ENCODE data around the gene RGS12.
"Not testable (repeated sequence)": the region's sequence is repeated elsewhere in the genome, so short reads cannot be mapped to it uniquely, and the experiment has no call there.

Gene RGS12

DNA sequence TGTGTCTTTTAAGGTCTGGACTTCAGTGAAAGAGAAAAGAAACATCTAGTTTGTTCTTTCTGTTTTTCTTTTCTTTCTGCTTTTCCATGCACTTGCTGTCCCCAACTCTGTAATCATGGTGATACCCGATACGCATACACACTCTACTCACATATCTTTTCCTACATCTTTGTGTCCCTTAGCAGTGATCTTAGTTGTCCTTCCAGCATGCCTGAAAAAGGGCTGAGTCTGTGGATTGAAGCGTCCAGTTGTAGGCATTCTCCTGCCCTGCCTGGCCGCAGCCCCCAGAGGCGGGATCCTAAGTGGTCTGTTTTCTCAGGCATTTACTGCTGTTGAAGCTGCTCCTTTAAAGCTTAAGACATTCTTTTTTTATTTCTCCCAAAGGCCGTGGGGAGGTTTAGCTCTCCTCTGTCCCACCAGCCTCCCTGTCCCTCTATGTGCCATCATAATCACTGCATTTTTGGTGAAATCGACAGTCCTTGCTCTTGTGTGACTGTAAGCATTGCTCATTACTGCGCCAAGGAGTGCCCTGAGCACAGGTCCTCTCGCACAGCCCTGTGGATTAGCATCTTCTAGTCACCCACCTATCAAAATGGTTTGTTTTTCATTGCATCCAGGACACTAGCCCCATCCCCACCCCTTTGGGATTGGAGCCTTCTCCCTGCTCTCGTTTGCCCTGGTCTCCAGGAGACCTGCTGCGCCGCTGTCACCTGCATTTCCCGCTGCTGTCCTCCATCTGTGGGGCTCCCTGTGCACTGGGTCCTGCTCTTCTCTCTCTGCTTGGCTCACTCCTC is 4.4 kb downstream of the RGS12 start:
- DNase-seq (ENCODE audit: low read depth) = no peak

DNA sequence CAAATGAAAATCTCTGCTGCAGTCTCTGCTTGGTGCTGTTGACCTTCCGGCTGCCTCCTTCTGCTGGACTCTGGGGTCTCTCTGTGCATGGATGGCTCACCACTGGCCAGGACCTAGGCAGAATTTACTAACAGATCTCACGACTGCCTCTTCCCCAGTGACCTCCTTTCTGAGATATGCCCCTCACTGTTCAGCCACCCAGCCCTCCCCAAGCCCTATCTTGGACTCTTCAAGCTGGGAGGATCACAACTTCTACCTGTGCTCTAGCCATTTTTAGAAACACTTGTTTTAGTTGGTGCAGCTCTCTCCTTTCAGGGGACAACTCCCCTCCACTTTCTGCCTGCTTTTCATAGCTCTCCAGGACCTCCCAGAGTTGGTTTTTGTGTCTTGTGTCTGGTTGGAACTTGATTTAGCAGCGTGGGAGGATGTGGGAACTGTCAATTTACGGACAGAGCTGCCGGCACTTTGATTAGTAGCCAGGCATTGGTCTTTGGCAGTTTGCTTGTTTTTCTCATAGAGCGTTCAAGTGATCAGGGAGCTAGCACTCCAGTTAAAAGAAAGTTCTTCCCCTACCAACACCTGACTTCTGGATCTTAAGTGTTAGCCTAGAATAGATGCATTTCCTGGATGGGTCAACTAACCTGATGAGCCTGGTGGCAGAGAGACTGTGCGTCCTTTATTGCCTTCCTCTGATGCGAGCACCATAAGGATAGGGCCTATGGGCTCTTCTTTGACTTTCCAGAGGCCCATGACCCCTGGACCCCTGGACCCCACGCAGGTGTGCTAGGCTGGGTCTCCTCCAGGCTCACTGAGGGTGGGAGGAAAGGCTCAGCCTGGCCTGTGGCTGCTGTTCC is 6.5 kb downstream of the RGS12 start:
- no peak for DNase-seq (ENCODE audit: low read depth)

DNA sequence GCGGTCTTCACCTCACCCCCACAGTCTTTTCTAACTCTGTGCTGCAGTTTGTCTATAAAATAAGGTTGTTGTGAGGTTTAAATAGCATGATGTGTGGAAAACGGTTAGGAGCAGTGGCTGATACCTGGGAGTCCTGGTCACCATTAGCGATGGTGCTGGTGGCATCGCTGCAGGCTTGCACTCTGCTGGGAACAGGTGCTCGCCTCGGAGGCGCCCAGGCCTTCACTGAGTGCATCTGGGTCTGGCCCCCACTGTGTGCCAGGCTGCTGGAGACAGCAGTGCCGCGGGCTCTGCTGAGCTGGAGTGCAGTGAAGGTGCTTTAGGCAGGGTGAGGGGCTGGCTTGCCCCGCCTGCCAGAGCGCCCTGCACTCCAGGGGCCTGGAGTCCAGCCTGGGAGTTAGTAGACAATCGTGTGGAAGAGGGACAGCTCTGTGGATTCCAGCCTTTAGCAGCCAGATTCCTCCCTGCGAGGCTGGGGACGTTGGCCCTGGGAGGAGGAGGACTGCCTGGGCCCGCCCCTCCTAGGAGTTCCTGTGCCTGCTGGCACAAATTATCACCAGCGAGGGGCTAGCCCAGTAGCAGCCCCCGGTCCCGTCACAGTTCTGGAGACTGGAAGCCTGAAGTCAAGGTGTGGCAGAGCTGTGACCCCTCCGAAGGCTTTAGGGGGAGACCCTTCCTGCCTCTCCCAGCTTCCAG is 7.3 kb downstream of the RGS12 start:
- DNase-seq (ENCODE audit: low read depth) = no peak

DNA sequence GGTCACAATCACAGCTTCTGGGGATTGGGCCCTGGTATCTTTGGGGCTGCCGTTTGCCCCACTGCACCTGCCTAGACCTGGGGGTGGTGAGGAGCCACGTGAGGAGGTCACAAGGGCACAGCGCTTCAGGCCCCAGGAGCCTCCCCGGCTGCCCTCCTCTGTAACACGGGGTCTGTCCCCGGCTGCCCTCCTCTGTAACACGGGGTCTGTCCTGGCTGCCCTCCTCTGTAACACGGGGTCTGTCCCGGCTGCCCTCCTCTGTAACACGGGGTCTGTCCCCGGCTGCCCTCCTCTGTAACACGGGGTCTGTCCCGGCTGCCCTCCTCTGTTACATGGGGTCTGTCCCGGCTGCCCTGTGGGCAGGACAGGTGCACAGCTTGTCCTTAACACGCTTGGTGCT is 8.1 kb downstream of the RGS12 start:
- not testable (repeated sequence) for DNase-seq (ENCODE audit: low read depth)

DNA sequence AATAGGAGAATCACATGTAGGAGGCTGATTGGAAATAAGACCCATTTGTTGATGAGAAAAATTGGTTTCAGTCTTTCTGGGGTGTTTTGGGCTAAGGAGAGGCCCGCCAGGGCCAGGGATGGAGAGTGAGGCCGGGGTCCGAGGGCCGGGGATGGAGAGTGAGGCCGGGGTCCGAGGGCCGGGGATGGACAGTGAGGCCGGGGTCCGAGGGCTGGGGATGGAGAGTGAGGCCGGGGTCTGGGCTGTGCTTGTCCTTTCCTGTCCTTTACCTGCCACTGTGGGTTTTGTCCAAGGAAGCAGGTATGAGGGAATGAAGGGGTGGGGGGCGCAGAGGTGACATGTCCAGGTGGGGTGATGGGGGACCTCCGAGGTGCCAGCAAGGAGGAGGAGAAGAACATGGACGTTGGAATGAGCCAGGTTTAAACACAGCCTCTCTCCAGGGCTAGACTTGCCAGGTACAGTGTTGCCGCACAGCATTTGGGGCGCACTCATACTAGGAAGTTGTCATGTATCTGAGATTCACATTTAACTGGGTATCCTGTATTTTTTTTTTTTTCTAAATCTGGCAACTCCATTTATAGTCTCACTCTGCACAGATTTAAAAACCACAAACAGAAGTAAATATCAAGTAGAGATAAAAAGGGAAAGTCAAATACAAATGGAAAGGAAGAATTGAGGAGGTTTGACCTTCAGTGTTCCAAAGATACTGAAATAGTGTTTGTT is 8.8 kb downstream of the RGS12 start:
- no peak for DNase-seq (ENCODE audit: low read depth)

DNA sequence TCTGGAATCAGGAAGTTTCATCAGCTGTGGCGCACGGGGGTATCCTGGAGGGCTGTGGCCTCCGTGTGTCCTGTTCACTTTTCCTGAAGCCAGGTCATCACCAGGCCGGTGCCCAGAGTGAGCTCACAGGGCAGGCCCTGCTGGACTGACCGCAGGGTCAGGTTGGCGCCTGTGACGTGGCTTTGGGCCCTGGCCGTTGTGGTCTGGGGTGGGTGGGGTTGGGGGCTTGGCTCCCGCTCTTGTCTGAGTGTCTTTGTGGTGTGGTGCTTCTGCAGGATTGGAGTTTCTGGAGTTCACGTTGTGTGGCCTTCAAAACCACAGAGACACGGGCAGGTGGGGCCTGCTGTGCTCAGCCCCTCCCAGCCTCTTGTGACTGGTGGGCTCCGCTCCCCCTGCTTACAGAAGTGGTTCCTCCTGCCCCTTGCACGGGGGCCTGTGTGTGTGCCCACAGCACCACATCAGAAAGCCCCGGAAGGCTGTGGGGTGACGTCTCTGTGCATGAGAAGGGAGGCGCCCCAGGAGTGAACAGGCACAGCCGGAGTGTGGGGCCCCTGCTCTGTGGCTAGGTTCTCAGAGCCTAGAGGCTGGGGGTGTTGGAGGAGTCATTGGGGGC is 9.5 kb downstream of the RGS12 start:
- peak; percentile 77 for DNase-seq (ENCODE audit: low read depth)

DNA sequence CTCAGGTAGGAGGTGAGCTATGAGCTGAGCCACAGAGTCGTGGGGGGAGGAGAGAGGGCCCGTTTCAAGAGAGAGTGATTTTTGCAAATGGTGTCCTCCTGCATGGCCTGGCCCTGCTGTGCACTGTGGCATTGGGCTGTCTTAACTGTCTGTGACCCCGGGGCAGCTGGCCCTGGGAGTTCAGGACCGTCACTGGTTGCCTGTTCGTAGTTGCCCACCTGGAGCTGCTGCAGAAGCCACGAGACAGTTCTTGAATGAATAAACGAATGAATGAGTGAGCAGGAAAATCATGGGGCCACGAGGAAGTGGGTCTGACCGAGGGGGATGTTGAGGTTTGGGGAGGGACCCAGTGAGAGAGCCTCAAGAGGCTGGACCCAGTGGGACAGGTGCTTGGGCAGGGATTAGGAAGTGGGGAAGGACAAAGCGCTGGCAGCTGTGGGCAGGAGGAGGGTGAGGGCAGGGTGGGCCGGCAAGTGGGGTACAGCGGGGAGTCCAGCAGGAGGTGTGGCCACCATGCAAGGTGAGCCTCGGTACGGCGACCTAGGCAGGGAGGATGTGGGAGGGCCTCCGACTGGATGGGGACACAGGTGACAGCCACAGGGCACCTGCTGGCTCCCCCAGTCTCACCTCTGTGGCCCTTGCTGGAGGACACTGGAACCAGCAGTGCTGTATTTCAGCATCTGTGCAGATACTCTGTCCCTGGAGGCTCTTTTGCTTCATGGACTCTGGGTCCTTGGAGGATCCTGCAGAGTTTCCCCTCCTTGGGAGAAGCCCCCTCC is 10.2 kb downstream of the RGS12 start:
- DNase-seq (ENCODE audit: low read depth) = no peak

DNA sequence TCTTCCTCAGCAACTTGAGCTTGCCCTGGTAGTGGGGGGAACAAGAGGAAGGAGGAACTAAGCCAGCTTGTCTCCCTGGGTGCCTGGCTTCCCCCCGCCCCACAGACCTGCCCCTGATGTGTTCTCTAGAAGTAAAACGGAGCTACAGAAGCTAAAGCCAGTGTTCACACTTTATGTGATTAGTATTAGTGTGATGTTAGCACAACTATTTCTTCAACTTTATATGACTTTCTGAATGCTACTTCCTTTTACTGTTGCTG is 10.7 kb downstream of the RGS12 start:
- DNase-seq (ENCODE audit: low read depth) = no peak

DNA sequence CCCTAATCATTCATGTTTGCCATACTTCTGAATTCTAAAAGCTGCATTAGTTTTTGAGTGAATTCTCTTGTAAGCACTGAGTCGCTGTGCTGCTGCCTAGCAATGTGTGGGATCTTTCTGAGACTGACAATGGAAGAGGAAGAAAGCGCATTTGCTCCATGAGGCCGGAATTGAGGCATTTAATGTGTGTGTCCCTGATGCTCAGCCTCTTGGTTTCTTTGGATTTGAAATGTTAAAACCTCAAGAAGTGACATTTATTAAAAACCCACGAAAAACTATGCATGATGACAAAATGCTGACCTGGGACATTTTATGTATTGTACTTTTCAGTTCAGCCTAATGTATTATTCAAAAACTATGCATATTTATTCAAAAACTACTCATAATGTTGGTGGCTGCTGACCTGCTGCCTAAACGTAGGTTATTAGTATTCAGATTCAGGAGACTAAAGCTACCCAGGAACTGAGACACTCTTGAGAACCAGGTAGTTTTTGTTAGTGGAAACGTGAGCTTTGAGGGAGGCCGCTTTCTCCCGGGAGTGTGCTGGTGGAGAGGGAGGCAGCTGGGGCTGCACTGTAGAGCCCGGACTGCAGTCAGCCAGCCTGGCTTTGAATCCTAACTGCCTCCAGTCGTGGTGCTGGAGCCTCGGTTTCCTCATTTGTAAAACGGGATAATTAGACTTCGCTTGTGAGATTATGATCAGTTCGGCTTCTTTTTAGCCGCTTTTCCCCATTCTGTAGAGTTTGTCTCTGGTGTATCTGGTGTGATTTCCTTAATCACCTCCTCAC is 11.3 kb downstream of the RGS12 start:
- no peak for DNase-seq (ENCODE audit: low read depth)

DNA sequence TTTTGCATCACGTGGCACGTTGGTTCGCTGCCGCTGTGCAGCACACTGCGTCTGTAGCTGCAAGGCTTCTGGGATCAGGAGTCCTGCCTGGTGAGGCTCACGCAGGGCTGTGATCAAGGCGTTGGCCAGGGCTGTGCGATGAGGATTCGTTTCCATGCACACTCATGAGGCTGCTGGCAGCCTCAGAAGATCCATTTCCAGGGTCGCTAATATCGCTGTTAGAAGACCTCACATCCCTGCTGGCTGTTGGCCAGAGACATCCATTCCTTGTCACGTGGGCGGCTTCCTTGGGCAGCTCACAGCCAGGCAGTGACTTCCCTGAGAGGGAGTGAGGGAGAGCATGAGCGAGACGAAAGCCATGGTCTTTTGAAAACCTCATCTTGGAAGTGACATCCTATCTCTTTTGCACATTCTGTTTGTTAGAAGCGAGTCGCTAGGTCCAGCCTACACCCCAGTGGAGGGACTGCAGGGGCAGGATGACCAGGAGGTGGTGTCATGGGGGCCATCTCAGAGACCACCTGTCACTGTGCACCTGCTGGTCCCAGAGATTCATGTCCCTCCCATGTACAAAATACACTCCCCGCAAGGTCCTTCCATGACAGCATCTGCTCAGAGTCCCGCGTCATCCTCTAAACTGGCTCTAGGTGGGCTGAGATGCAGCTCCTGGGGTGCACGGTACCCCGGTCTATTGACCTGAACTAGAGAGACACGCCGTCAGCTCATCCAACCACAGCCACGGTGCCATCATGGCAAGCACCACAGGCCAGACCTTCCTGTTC is 12.2 kb downstream of the RGS12 start:
- DNase-seq (ENCODE audit: low read depth) = no peak

DNA sequence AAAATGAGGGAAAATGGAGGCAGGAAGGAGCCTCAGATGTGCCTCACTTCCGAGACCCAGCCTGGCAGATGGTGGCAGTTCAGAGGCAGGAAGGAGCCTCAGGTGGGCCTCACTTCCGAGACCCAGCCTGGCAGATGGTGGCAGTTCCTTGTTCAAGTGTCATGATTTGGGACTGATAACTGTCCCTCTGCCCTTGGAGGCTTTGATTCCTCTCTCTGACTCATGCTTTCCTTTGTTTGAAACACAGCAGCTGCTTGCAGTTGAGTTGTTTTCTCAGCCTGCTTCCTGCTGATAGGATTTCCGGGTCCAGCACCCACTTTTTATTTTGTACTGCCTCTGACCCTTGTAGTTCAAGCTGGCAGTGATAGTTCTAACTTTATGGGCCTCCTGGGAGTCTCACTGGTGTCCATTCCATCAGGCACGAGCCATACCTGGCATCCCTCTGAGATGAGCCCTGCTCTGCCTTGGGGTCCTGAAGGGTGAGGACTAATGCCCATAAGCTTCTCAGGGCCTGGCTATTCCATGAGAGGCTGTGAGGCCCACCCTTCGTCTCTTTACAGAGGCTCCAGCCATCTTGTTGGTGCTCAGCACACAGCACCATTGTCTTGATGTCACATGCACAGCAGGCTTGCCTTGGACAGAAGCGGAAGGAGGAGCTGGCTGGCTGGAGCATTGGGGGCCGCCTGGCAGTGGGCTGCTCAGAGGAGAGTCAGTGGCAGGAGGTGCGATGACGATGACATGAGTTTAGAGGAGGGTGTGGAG is 13.0 kb downstream of the RGS12 start:
- no peak for DNase-seq (ENCODE audit: low read depth)

DNA sequence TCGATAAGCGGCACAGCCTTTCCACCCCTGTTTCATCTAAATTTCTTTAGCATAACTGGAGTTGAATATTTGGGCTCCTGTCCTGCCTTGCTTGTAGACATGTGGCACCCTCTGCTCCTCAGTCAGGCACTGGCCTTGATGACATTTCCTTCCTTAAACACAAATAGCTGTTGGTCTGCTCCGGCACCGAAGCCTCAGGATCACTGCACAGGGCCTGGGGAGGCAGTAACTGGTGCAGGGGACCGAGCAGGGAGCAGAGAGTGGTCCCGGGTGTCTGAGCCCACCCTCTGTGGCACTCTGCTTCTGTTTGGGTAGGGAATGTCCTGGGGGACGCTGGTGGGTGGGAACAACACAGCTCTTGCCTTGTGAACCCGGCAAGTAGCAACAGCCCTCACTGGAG is 13.6 kb downstream of the RGS12 start:
- no peak for DNase-seq (ENCODE audit: low read depth)

DNA sequence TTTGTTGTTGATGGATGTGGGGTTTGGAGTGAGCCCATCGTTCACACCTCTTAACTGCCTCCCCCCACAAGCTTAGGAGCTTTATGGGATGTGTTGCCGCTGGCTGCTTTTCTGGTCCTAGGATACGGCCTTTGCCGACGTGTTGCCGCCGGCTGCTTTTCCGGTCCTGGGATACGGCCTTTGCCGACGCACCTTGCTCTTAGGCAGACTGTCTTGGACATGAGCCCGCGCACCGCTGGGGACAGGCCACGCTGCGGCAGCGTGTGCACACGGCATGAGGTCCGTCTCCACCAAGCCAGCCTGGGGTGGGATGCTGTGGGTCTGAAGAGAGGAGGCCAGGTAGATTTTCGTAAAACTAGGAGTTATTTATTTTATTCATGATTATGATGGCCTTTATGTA is 14.2 kb downstream of the RGS12 start:
- no peak for DNase-seq (ENCODE audit: low read depth)

DNA sequence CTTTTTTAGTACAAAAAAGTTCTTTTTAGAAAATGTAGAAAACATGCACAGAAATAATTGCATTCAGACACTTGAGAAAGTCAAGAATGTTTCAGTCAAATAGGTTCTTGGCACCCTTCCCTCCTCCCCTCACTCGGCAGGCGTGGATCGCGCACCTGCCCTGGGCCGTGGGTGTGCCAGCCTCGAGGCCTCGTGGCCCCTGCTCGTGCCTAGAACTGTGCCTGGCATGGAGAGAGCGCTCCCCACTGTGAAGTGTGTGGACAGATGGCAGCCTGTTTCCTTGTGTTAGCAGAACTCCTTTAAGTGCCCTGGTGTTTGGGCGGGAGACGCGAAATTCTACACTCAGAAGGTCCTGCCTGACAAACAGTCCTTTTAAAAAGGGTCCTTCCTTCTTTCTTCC is 14.7 kb downstream of the RGS12 start:
- DNase-seq (ENCODE audit: low read depth) = no peak

DNA sequence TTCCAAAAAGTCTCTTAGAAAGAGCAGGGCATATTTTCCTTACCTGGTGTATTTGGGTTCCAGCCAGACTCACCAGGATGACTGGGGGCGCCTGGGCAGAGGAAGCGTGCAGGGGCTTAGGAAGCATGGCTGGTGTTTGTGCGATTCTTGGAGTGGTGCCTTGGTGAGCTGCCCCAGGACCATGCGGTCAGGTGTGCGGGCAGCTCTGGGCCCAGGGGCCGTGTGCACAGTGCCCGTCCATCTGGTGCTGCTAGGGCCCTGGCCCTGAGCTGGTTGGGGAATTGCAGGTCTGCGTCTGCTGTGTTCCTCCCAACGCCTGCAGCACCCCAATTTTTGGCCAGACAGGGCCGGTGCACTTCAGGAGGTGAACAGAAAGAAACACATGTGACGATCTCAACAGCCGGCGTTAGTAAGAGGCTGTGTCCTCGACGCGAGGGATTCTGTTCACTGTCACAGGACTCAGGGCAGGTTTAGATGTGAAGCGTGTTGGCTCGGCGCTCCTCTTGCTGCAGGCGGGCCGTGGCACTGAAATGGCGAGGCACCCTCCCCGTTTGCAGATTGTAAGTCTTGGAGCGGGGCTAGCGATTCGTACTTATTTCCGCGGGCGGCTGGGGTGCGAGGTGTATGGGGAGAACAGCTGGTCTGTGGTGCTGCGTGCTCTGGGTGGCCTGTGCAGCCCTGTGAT is 15.2 kb downstream of the RGS12 start:
- DNase-seq (ENCODE audit: low read depth) = no peak

DNA sequence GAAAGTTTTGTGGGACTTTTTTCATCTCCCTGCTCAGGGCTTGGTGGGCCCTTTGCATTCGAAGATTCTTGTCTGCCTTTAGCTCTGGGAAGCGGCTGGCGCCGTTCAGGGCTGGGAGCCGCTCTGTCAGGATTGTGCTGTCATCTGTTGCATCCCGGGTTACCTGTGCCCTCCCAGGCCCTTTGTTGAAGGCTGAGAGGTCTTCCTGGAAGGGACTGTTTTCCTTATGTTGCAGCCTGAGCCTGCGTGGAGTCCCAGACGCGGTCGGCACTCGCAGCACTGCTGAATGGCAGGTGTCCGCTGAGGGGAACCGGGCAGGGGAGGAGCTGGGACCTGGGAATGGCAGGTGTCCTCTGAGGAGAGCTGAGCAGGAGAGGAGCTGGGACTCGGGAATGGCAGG is 15.9 kb downstream of the RGS12 start:
- DNase-seq (ENCODE audit: low read depth) = no peak

DNA sequence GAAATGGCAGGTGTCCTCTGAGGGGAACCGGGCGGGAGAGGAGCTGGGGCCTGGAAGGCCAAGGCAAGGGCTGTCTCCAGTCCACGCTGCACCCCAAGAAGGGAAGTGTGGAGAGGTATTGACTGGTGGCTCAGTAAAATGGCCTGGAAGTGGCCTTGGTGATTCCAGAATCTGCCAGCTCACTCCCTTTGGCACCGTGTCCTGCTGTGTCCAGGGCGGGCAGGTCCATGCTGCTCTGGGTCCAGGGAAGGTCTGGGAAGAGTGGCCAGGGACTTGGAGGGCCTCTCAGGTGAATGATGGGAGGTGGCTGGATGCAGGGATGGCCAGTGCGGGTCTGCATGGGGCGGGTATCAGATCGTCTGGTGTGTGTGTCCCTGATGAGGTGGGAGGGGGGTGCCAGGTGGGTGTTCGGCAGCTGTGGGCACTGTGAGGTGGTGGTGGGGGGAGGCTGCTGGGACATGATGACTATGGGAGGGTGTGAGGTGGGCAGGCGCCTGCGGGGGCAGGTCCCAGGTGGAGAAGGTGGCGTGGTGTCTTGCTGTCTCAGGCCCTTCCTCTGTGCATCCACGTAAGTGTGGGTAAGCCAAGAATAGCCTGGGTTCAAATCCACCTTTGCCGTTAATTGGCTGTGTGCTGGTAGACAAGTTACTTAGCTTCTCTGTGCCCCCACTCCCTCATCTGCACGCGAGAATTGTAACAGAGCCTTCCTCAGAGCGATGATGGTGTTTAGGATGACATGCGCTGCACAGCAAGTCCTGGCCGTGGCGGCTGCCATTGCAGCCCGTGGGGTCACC is 17.7 kb downstream of the RGS12 start:
- no peak for DNase-seq (ENCODE audit: low read depth)

DNA sequence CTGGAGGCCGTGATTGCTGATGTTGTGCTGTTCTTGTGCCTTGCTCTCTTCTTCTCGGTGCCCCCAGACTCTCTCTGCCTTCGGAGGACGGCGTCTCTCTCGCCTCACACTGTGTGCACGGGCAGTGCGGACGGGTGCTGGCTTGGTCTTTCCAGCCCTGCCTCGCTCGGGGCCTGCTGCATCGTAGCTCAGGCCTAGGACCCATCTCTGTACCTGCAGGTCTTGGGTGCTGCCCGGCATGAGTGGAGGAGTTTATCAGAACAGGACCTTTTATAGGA is 18.2 kb downstream of the RGS12 start:
- no peak for DNase-seq (ENCODE audit: low read depth)

Measured in T follicular helper cell (primary cell).